ENCODE results near the gene HIP1R. TPM values are rescaled to one million over a fixed set of nuclear protein-coding genes. Genes with fewer than 3 reads are reported as not detected.
A peak's percentile ranks its signal among the peaks of the same experiment; 100 is the strongest.

The HIP1R gene
- polyA plus RNA-seq, 1 of the 3 experiments (the other 2 are of a cell fraction): 20.6 TPM

DNA sequence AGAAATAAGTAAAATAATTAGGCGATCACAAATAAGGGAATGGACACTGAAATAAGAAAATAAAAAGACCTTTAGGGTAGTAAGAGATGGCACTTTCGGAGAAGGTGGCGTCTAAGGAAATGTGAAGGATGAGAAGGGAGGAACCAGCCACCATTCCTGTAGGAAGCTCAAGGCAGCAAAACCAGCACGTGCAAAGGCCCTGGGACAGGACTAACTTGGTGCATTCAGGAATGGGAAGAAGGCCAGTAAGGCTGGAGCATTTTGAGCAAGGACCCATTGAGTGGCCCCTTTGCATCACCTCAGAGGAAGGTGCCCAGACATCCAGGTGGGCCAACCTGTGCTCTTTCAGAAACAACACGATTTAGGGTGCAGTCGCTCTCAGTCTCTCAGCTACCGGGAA is 61.4 kb downstream of the HIP1R start:
- Histone ChIP-seq H3F3A (replicated peaks; ENCODE audit: insufficient read depth) (peaks cover 24% of the 10 kb centered on the region), H3K9ac (no peak overlapping the region), H4K20me1 (ENCODE audit: insufficient read depth) (peaks cover 21% of the 10 kb centered on the region; the same call in 1 of the 2 replicates), H3K36me3 (replicated peaks in 1 of 2; ENCODE audit: control insufficient read depth in 1 of 2, insufficient read depth in 2 of 2, low read length in 1 of 2) (no peaks in the 10 kb centered on the region), H3K9me3 (no peaks in the 10 kb centered on the region), H2AFZ (ENCODE audit: low read depth) (peak overlapping the region; percentile 66; the same call in 1 of the 2 replicates), H3K4me1 (ENCODE audit: control insufficient read depth in 1 of 2, insufficient read depth in 2 of 2, low read depth in 1 of 2, low read length in 1 of 2) (peaks cover 5 to 20% of the 10 kb centered on the region in 2 experiments; a peak in 3 of 4 replicates), H3K79me2 (ENCODE audit: insufficient read depth) (peaks cover 39% of the 10 kb centered on the region), H3K9me2 (no peaks in the 10 kb centered on the region), H3K4me3 (ENCODE audit: low read depth in 2 of 2, low read length in 1 of 2) (0 out of 4 replicates have a peak overlapping the region, but pooled peaks of 1 of the 2 experiments have one; percentile 81), H3K27ac (ENCODE audit: low read depth in 2 of 2, low read length in 1 of 2) (peak overlapping the region in 1 of 2 experiments; percentile 18; a peak in 1 of 4 replicates), H3K4me2 (no peak overlapping the region), H3K27me3 (ENCODE audit: insufficient read depth) (no peaks in the 10 kb centered on the region)
- CTCF ChIA-PET: interaction anchor here (0.9 to 2.3 kb wide), 6 partner anchors 8 to 341 kb away, joined by 3 to 5 read pairs (median 4); no protein-coding TSS in a partner anchor
- POLR2A ChIA-PET: interaction anchor here (0.5 kb wide), 1 partner anchor 109 kb away, joined by 3 read pairs; no protein-coding TSS in a partner anchor
- no peak for TF ChIP-seq USF1 (IDR thresholded peaks at IDR 0.05; ENCODE audit: borderline replicate concordance, low read depth)
- TF ChIP-seq TEAD4 (IDR thresholded peaks at IDR 0.05; ENCODE audit: borderline replicate concordance, insufficient read depth): no peak
- no peak for TF ChIP-seq FOSL2 (IDR thresholded peaks at IDR 0.05; ENCODE audit: borderline replicate concordance, low read depth)
- TF ChIP-seq POLR2AphosphoS5 (IDR thresholded peaks at IDR 0.05; ENCODE audit: low read depth, low read length): no peak
- TF ChIP-seq MXI1 (IDR thresholded peaks at IDR 0.05; ENCODE audit: low read depth, low read length): no peak
- no peak for TF ChIP-seq TCF12 (IDR thresholded peaks at IDR 0.05)
- TF ChIP-seq SIN3A (IDR thresholded peaks at IDR 0.05; ENCODE audit: borderline replicate concordance, low read depth, low read length): no peak
- TF ChIP-seq NFIC (IDR thresholded peaks at IDR 0.05; ENCODE audit: borderline replicate concordance): no peak
- TF ChIP-seq, protein P1, sequence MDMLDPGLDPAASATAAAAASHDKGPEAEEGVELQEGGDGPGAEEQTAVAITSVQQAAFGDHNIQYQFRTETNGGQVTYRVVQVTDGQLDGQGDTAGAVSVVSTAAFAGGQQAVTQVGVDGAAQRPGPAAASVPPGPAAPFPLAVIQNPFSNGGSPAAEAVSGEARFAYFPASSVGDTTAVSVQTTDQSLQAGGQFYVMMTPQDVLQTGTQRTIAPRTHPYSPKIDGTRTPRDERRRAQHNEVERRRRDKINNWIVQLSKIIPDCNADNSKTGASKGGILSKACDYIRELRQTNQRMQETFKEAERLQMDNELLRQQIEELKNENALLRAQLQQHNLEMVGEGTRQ (IDR thresholded peaks at IDR 0.05; ENCODE audit: borderline replicate concordance, low read depth, low read length): no peak
- TF ChIP-seq GABPA (IDR thresholded peaks at IDR 0.05; ENCODE audit: low read depth): no peak
- no peak for TF ChIP-seq GATA2 (CRISPR knock-in tag; IDR thresholded peaks at IDR 0.05)
- TF ChIP-seq FOXM1 (IDR thresholded peaks at IDR 0.05; ENCODE audit: low read depth): no peak
- no peak for TF ChIP-seq TAF1 (IDR thresholded peaks at IDR 0.05; ENCODE audit: borderline replicate concordance, low read depth, low read length)
- TF ChIP-seq, protein P2, sequence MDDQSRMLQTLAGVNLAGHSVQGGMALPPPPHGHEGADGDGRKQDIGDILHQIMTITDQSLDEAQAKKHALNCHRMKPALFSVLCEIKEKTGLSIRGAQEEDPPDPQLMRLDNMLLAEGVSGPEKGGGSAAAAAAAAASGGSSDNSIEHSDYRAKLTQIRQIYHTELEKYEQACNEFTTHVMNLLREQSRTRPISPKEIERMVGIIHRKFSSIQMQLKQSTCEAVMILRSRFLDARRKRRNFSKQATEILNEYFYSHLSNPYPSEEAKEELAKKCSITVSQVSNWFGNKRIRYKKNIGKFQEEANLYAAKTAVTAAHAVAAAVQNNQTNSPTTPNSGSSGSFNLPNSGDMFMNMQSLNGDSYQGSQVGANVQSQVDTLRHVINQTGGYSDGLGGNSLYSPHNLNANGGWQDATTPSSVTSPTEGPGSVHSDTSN (IDR thresholded peaks at IDR 0.05): no peak
- no peak for DNase-seq
- WGBS (ENCODE audit: low lambda C conversion rate): 89% methylated on average over 7 of the region's 7 CpGs

GRCh38 chr12:122899887-122900286 is 64.6 kb downstream of the HIP1R start:
- Histone ChIP-seq H3K9me2 (no peaks in the 10 kb centered on the region), H3K9ac (no peak overlapping the region), H3K4me3 (ENCODE audit: low read depth in 2 of 2, low read length in 1 of 2) (no peak overlapping the region), H4K20me1 (ENCODE audit: insufficient read depth) (no peaks in the 10 kb centered on the region), H3K4me1 (ENCODE audit: control insufficient read depth in 1 of 2, insufficient read depth in 2 of 2, low read depth in 1 of 2, low read length in 1 of 2) (peaks cover 3 to 6% of the 10 kb centered on the region in 2 experiments; a peak in 2 of 4 replicates), H3K79me2 (ENCODE audit: insufficient read depth) (peaks cover 7% of the 10 kb centered on the region), H3K4me2 (no peak overlapping the region), H3K27me3 (ENCODE audit: insufficient read depth) (no peaks in the 10 kb centered on the region), H3K9me3 (no peaks in the 10 kb centered on the region), H3F3A (replicated peaks; ENCODE audit: insufficient read depth) (peaks cover 24% of the 10 kb centered on the region), H3K27ac (ENCODE audit: low read depth in 2 of 2, low read length in 1 of 2) (no peak overlapping the region), H2AFZ (ENCODE audit: low read depth) (no peak overlapping the region), H3K36me3 (replicated peaks in 1 of 2; ENCODE audit: control insufficient read depth in 1 of 2, insufficient read depth in 2 of 2, low read length in 1 of 2) (no peaks in the 10 kb centered on the region)
- WGBS (ENCODE audit: low lambda C conversion rate): 94% methylated on average over 6 of the region's 6 CpGs
- DNase-seq: no peak
- TF ChIP-seq POLR2AphosphoS5 (IDR thresholded peaks at IDR 0.05; ENCODE audit: low read depth, low read length) (no peak), MEF2A (IDR thresholded peaks at IDR 0.05; ENCODE audit: borderline replicate concordance, low read depth) (no peak), ZBTB33 (IDR thresholded peaks at IDR 0.05; ENCODE audit: borderline replicate concordance, low read depth) (no peak), GABPA (IDR thresholded peaks at IDR 0.05; ENCODE audit: low read depth) (no peak), TAF1 (IDR thresholded peaks at IDR 0.05; ENCODE audit: borderline replicate concordance, low read depth, low read length) (no peak)
- CTCF ChIA-PET: interaction anchor here (0.7 kb wide), 1 partner anchor 39 kb away, joined by 3 read pairs; no protein-coding TSS in a partner anchor
- POLR2A ChIA-PET: no interaction called here
